SU-DHL-6 (cell line): ENCODE results near the gene CDH22.

Source experiments
- CTCF ChIP-seq: fragments of 200-600 bp; sonication (generic); IDR thresholded peaks from one replicate; pipeline ENCODE4 v1.5.1; 2017; ENCODE audit warnings: antibody characterized with exemption, mild to moderate bottlenecking, low read length, moderate library complexity; ENCODE audit not compliant: insufficient read depth, poor library complexity, severe bottlenecking
- EZH2phosphoT487 ChIP-seq: fragments of 200-600 bp; sonication (generic), shearing (Covaris generic); conservative IDR thresholded peaks from 2 replicates; pipeline ENCODE4 v1.6.1; 2018; ENCODE audit warnings: mild to moderate bottlenecking, antibody characterized with exemption, low read length, moderate library complexity, mixed read lengths

- TF ChIP-seq CTCF: no peak
- TF ChIP-seq EZH2phosphoT487: no peak
Observed at GRCh38 chr20:46331611-46332361, 23.5 kb upstream of the CDH22 start.
